K562 (cell line): Measurements from ENCODE around the gene TBXAS1. TPM values are rescaled to one million over a fixed set of nuclear protein-coding genes. Genes with fewer than 3 reads are reported as not detected.
A peak's percentile ranks its signal among the peaks of the same experiment; 100 is the strongest.

Experiments
- BMI1 ChIP-seq: fragments of 150-350 bp; IDR thresholded peaks from 2 replicates; pipeline ENCODE4 v1.6.1; 2014; ENCODE audit warnings: low read length
- CHCHD3 ChIP-seq: fragments of 250-450 bp; sonication (Bioruptor Pico); IDR thresholded peaks from 2 replicates; pipeline ENCODE4 v2.1.2; 2022; ENCODE audit warnings: mild to moderate bottlenecking
- HNRNPL ChIP-seq: fragments of 200-400 bp; formaldehyde crosslinking; IDR thresholded peaks from 2 replicates; pipeline ENCODE4 v1.6.1; 2017; ENCODE audit warnings: low read depth, mild to moderate bottlenecking, low read length
- MAFF ChIP-seq: IDR thresholded peaks from 2 replicates; pipeline ENCODE4 v1.6.1; 2012; ENCODE audit warnings: low read length, improper control_type of control experiment
- NFYB ChIP-seq: IDR thresholded peaks from 2 replicates; pipeline ENCODE4 v1.6.1; 2011; ENCODE audit warnings: mild to moderate bottlenecking, moderate library complexity; ENCODE audit not compliant: insufficient read length; ENCODE audit errors: extremely low read depth
- POLR3G ChIP-seq: IDR thresholded peaks from 2 replicates; pipeline ENCODE4 v1.6.1; 2011; ENCODE audit not compliant: insufficient read length, insufficient replicate concordance; ENCODE audit errors: extremely low read depth
- TEAD1 ChIP-seq, 2 experiments: fragments of 450-650 bp in 1 of 2; sonication (generic) in 1 of 2; formaldehyde crosslinking; IDR thresholded peaks; 2 replicates each; pipeline versions ENCODE4 v1.4.0 to v1.8.0; 2020 to 2022; ENCODE audit warnings: mild to moderate bottlenecking in 2 of 2, missing genetic modification reagents in 1 of 2
- ZBTB49 ChIP-seq: sonication (generic); formaldehyde crosslinking; IDR thresholded peaks from 2 replicates; pipeline ENCODE4 v1.8.0; 2022; ENCODE audit warnings: missing genetic modification reagents, mild to moderate bottlenecking, borderline replicate concordance
- ZNF407 ChIP-seq: fragments of 450-650 bp; IDR thresholded peaks from 2 replicates; pipeline ENCODE4 v1.6.1; 2016; ENCODE audit warnings: low read depth
- ZNF639 ChIP-seq, 2 experiments: fragments of 200-800 bp in 1 of 2; sonication (Bioruptor generic) in 1 of 2; sonication (generic) in 1 of 2; formaldehyde crosslinking in 1 of 2; IDR thresholded peaks in 1 of 2; conservative IDR thresholded peaks in 1 of 2; 2 replicates each; pipeline versions ENCODE4 v1.5.0 to v1.6.1; 2016 to 2020; ENCODE audit warnings: missing compliant biosample characterization in 1 of 2, missing genetic modification characterization in 1 of 2, missing genetic modification reagents in 1 of 2
- ZNF785 ChIP-seq: fragments of 250-450 bp; sonication (Bioruptor Pico); IDR thresholded peaks from 2 replicates; pipeline ENCODE4 v1.4.0; 2020; ENCODE audit warnings: mild to moderate bottlenecking
- polyA plus RNA-seq, 8 experiments: library from polyadenylated mRNA; depleted of rRNA in 4 of 8; stranded (reverse) in 5 of 8; unstranded in 3 of 8; fragments of >200 nt; fragmentation: Nextera tagmentation in 2 of 8; fragmentation: Illumina TruSeq in 1 of 8; extraction: Ambion mirVana in 2 of 8; extraction: Trizol in 1 of 8; gene quantifications; 2 replicates each; pipeline versions ENCODE4 v1.2.1 to v1.2.3, GENCODE V29; 2011 to 2014; ENCODE audit warnings: inconsistent platforms in 1 of 8, missing spikeins in 1 of 8
- total RNA-seq, 7 experiments: library from RNA; depleted of rRNA in 6 of 7; stranded (reverse); fragments of >200 nt in 6 of 7; fragmentation: Illumina TruSeq in 2 of 7; extraction: Trizol in 2 of 7; gene quantifications; 2 replicates each; pipeline versions ENCODE4 v1.2.1 to v1.2.3, GENCODE V29; 2011 to 2021; ENCODE audit warnings: low replicate concordance in 1 of 7
- TF ChIP-seq, protein P1 (sequence below): fragments of 450-650 bp; IDR thresholded peaks from 2 replicates; pipeline ENCODE4 v1.6.1; 2018; ENCODE audit warnings: mild to moderate bottlenecking, low read depth; ENCODE audit not compliant: partially characterized antibody

The TBXAS1 gene
- total and polyA plus RNA-seq, 9 of the 15 experiments (the other 6 are each of a cell fraction or from before 2014, with no cell fraction given) = 1.1 to 8.3 (median 1.9) TPM

- TF ChIP-seq ZNF639 (CRISPR knock-in tag; conservative IDR thresholded peaks at IDR 0.05 in 1 of 2, IDR thresholded peaks at IDR 0.05 in 1 of 2) = peak in 1 of 2 experiments; percentile 97; a peak in 2 of 4 replicates
- TF ChIP-seq ZNF407 = peak; percentile 86
- TF ChIP-seq TEAD1 (CRISPR knock-in tag; IDR thresholded peaks at IDR 0.05) = peak; percentile 44 to 84; a peak in 3 of 4 replicates
- TF ChIP-seq, protein P1, sequence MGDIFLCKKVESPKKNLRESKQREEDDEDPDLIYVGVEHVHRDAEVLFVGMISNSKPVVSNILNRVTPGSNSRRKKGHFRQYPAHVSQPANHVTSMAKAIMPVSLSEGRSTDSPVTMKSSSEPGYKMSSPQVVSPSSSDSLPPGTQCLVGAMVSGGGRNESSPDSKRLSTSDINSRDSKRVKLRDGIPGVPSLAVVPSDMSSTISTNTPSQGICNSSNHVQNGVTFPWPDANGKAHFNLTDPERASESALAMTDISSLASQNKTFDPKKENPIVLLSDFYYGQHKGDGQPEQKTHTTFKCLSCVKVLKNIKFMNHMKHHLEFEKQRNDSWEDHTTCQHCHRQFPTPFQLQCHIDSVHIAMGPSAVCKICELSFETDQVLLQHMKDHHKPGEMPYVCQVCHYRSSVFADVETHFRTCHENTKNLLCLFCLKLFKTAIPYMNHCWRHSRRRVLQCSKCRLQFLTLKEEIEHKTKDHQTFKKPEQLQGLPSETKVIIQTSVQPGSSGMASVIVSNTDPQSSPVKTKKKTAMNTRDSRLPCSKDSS = no peak
- no peak for TF ChIP-seq POLR3G
- no peak for TF ChIP-seq BMI1
- no peak for TF ChIP-seq CHCHD3 (CRISPR knock-in tag)
- peak; percentile 58; the same call in 1 of the 2 replicates for TF ChIP-seq HNRNPL
- TF ChIP-seq MAFF = no peak
- TF ChIP-seq NFYB = no peak
- no peak for TF ChIP-seq ZNF785 (CRISPR knock-in tag)
- TF ChIP-seq ZBTB49 = 0 out of 2 replicates have a peak, but pooled peaks have one; percentile 88
Measured at GRCh38 chr7:140062528-140063299, 233.7 kb downstream of the TBXAS1 start, which contains the start of gene PARP12 (continued).
